BJ (cell line): ENCODE results near the gene CFAP97D2. TPM values are rescaled to one million over a fixed set of nuclear protein-coding genes. Genes with fewer than 3 reads are reported as not detected.
"Not testable (repeated sequence)": the region's sequence is repeated elsewhere in the genome, so short reads cannot be mapped to it uniquely, and the experiment has no call there.

Experiments
- CTCF ChIA-PET: fragments of 350-600 bp; formaldehyde crosslinking; extraction: SDS; loops from one replicate; lab custom pipeline; 2021; ENCODE audit warnings: antibody characterized with exemption, inconsistent platforms; lab: Yijun Ruan, JAX
- POLR2A ChIA-PET: fragments of 300-600 bp; sonication (Branson Sonifier 250); formaldehyde crosslinking; extraction: SDS; loops from one replicate; lab custom pipeline; 2021; ENCODE audit warnings: antibody characterized with exemption; lab: Charles Lee
- DNase-seq: peaks from one replicate; pipeline ENCODE4 v3.0.0-alpha.2; 2011; ENCODE audit warnings: low read depth
- H3K27me3 ChIP-seq: 2 replicates; pipeline ENCODE4 v1.6.0; 2011; ENCODE audit warnings: low read length; ENCODE audit not compliant: control insufficient read depth, insufficient read depth
- H3K36me3 ChIP-seq: 2 replicates; pipeline ENCODE4 v1.5.1; 2011; ENCODE audit warnings: low read length; ENCODE audit not compliant: control insufficient read depth, insufficient read depth
- H3K4me3 ChIP-seq: 2 replicates; pipeline ENCODE4 v1.5.1; 2011; ENCODE audit warnings: low read depth, mild to moderate bottlenecking, control low read depth, low read length
- polyA plus RNA-seq: library from polyadenylated mRNA; depleted of rRNA; stranded (reverse); fragments of >200 nt; gene quantifications from 2 replicates; pipeline ENCODE4 v1.2.3, GENCODE V29; 2011
- TF ChIP-seq, protein P1 (sequence below): IDR thresholded peaks from 2 replicates; pipeline ENCODE4 v1.5.1; 2011; ENCODE audit warnings: low read depth, mild to moderate bottlenecking, control low read depth, inconsistent platforms, low read length, moderate library complexity; ENCODE audit not compliant: insufficient read depth

The CFAP97D2 gene
- polyA plus RNA-seq, 1 experiment: not detected

DNA sequence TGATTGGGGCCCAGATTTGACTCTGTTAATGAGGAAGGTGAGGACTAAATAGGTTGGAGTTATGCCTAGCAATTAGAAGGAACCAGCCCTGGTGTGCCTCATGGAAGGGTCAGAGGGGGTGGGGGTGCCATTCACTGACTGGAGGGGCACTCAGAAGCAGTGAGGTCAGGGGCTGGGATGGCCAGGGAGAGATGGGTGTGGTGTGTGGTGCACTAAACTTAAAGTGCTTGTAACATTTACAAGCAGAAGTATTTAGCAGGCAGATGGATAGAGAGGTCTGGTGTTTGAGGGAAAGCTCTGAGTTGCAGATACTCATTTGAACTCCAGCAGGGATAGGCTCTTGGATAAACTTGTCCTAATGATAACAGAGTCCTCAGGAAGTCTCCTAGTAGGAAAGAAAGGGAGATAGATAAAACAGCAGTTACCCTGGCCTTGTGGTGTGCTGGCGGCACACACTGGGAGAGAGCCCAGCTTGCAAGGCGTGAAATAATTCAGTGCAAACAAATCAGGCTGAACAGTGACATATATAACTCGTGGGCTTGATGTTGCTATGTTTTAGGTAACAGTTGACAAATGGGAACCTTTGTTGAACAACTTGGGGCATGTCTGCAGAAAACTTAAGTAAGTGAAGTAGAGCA, 82.4 kb downstream of the CFAP97D2 start:
- peaks cover 24% of the 10 kb centered on the region for H3K36me3 ChIP-seq
- TF ChIP-seq, protein P1, sequence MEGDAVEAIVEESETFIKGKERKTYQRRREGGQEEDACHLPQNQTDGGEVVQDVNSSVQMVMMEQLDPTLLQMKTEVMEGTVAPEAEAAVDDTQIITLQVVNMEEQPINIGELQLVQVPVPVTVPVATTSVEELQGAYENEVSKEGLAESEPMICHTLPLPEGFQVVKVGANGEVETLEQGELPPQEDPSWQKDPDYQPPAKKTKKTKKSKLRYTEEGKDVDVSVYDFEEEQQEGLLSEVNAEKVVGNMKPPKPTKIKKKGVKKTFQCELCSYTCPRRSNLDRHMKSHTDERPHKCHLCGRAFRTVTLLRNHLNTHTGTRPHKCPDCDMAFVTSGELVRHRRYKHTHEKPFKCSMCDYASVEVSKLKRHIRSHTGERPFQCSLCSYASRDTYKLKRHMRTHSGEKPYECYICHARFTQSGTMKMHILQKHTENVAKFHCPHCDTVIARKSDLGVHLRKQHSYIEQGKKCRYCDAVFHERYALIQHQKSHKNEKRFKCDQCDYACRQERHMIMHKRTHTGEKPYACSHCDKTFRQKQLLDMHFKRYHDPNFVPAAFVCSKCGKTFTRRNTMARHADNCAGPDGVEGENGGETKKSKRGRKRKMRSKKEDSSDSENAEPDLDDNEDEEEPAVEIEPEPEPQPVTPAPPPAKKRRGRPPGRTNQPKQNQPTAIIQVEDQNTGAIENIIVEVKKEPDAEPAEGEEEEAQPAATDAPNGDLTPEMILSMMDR: no peak
- H3K27me3 ChIP-seq: no peaks in the 10 kb centered on the region
- H3K4me3 ChIP-seq: no peak overlapping the region
- no peak for DNase-seq
- ChIA-PET POLR2A (no interaction called here), CTCF (interaction anchor here (1.1 to 1.5 kb wide), 2 partner anchors 13 to 22 kb away, joined by 3 to 6 read pairs; no protein-coding TSS in a partner anchor)

DNA sequence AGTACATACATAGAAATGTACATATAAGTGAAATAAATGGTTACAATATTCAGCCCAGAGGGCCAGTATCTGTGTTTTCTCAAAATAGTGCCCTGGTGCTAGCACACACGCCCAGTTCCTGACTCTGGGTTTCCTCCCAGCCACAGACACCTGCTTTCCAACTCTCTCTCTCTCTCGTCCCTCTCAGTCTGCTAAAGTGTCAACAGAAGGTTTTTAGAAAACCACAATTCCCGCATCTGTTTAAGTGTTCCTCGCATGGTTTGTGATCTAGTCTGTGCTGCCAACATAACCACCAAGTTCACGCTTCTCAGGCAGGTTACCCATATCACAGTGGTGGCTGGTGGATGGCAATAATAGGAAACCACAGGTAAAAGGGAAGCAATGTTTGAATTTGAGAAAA, 84.5 kb downstream of the CFAP97D2 start:
- TF ChIP-seq, protein P1: no peak
- CTCF ChIA-PET: no interaction called here
- Histone ChIP-seq H3K4me3 (no peak overlapping the region), H3K27me3 (no peaks in the 10 kb centered on the region), H3K36me3 (peaks cover 32% of the 10 kb centered on the region)
- no peak for DNase-seq
- POLR2A ChIA-PET: no interaction called here

DNA sequence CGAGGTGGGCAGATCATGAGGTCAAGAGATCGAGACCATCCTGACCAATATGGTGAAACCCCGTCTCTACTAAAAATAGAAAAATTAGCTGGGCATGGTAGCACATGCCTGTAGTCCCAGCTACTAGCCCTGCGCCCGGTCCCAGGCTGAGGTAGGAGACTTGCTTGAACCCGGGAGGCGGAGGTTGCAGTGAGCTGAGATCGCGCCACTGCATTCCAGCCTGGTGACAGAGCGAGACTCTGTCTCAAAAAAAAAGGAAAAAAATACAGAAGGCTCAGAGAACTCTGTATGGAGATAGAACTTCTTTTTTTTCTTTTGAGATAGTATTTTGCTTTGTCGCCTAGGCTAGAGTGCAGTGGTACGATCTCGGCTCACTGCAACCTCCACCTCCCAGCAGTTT, 85.3 kb downstream of the CFAP97D2 start:
- POLR2A ChIA-PET: interaction anchor here (0.7 kb wide), 1 partner anchor 15 kb away, joined by 3 read pairs; no protein-coding TSS in a partner anchor
- peaks cover 33% of the 10 kb centered on the region for H3K36me3 ChIP-seq
- CTCF ChIA-PET, H3K27me3 ChIP-seq, H3K4me3 ChIP-seq, DNase-seq: not testable (repeated sequence)

DNA sequence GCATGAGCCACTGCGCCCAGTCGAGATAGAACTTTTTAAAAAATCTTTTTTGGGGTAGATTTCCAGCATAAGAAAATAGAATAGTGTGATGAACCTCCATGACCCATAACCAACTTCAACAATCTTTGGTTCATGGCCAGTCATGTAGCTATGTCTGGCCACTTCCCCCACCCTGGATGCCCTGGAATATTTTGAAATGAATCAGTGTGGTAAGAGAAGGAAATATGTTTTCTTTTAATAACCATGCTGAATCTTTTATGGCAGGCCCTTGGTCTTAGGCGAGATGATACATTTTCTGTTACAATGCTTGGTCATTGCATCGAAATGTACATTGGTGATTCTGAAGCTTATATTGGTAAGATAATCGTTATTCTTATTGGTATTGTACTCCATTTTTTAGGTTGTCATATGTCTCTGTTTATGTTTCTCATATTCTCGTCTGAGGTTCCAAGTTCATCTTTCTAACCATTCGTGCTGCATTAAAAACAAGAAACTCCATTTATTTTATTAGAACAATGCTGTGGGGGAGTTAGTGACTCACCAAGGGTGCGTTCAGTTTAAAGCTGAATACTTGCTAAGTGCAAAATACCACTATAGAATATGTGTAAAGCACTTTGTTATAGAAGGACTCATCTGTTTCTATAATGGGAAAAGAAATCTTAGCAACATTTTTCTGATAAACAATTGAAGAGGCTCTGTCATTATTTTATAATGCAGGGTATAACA, 86.0 kb downstream of the CFAP97D2 start:
- DNase-seq: no peak
- TF ChIP-seq, protein P1: no peak
- H3K36me3 ChIP-seq: peaks cover 30% of the 10 kb centered on the region
- ChIA-PET POLR2A (interaction anchor here (0.5 to 0.7 kb wide), 2 partner anchors 15 to 332 kb away, joined by 3 to 8 read pairs; no protein-coding TSS in a partner anchor), CTCF (no interaction called here)
- H3K4me3 ChIP-seq: no peak overlapping the region
- no peaks in the 10 kb centered on the region for H3K27me3 ChIP-seq

DNA sequence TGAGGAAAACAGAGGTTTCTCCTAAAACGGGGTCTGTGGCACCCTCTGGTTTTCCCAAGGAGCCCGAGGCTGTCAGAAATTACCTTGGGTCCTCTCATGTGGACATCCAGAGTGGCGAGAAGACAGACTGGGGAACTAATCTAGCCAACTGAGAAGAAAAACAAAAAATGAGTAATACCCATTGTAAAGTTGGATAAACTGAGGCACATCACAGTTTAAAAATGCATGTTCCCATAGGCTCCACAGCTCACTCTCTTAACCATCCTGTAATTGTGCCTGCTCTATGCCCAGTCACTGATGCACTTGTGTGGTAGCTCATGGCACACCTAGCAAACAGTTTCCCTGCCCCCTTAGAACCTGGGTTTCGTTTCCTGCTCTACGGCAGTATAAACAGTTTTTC, 87.2 kb downstream of the CFAP97D2 start:
- ChIA-PET POLR2A (interaction anchor here (0.7 kb wide), 1 partner anchor 9 kb away, joined by 3 read pairs; no protein-coding TSS in a partner anchor), CTCF (no interaction called here)
- no peak for DNase-seq
- H3K4me3 ChIP-seq: no peak overlapping the region
- no peaks in the 10 kb centered on the region for H3K27me3 ChIP-seq
- H3K36me3 ChIP-seq: peaks cover 28% of the 10 kb centered on the region
- TF ChIP-seq, protein P1: no peak
